HG03575 (cell line): Measurements from ENCODE around the gene ST6GALNAC1.

Experiments
- ATAC-seq: cut with Tn5 transposase; IDR thresholded peaks from one replicate; pipeline ENCODE4 v1.9.1; 2021; ENCODE audit not compliant: unreplicated experiment, insufficient number of reproducible peaks, low FRiP score; ENCODE audit errors: extremely low read depth

ST6GALNAC1 gene

GRCh38 chr17:76586741-76587487, 56.6 kb downstream of the ST6GALNAC1 start:
- ATAC-seq = no peak

DNA sequence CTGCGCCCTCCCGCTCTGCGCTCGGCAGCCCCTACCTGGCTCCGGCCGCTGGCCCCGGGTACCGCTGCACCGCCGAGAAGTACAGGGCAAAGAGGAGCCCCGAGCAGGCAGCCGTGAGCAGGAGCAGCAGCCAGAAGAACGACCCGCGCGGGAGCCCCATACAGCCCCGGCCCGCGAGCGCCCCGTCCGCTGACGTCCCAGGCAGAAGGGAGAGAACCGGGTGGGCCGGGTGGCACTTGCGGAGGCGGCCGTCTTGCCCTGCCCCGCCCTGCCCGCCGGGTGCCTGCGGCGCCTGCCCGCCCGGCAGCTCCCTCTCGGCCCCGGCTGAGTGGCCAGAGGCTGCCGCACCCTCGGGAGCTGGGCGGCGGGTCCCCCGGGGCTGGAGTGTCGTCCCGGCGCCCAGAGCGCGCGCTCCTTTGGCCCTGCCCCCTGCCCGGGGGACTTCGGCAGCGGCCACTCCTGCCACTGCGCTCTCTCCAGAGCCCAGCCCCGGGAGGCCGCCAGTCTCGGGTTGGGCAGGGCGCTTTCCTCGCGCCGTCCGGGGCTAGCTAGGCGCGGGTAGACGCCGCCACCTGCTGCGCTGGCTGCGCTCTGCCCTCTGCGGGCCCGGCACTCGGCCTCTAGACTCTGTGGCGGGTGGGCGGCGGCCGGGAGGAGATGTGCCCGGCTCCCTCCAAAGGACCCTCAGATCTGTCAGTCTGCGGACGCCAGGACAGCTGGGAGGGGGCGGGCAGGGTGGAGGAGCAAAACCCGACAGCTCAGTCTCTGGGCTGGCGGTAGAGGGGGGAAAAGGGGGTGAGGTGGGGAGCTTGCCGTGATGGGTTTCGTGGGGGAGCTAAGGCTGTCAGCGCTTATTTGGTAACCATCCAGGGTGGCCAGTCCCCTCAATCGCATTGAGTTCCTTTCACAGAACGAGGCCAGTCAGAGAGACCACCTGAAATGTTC, 57.6 kb downstream of the ST6GALNAC1 start, which contains the start of gene ST6GALNAC2:
ST6GALNAC2 (minus strand) TSS at position 212 of the 945 bp plus-strand sequence; CDS start at position 160, 52 bp downstream.
- no peak for ATAC-seq

GRCh38 chr17:76585033-76585648, 58.4 kb downstream of the ST6GALNAC1 start:
- no peak for ATAC-seq

GRCh38 chr17:76584427-76585032, 59.0 kb downstream of the ST6GALNAC1 start:
- no peak for ATAC-seq

DNA sequence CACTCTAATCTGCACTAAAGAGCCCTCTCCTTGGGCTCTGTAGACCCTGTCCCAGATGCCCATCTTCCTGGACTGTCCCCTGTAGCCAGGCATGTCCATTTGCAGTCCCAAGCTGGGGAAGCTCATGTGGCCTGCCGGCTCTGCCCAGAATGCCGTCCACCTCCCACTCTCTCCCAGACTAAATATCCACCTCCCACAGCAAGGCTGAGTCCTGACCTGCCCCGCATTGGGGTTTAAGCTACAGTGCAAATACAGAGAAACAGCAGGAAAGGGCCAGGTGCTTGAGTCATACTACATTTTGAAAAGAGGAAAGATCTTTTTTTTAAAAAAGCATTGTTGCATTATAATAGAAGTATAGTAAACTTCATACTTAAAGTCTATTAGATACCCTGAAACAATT, 60.9 kb downstream of the ST6GALNAC1 start:
- ATAC-seq = no peak

- ATAC-seq = no peak
Observed at GRCh38 chr17:76581515-76581914, 62.0 kb downstream of the ST6GALNAC1 start.

DNA sequence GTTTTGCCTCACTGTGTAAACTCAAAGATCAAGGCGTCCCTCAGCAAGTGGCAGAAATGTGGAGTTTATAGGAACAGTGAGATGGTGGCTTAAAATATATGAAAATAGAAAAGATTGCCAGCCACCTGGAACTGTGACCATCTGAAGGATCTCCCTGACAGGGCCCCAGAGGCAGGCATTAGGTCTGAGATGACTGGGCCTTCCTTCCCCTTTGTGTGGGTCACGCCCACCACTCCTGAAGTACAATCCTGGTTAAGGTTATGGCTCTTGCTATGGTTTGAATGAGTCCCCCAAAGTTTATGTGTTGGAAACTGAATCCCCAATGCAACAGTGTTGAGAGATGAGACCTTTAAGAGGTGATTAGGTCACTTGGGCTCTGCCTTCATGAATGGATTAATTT, 64.3 kb downstream of the ST6GALNAC1 start:
- ATAC-seq = no peak

DNA sequence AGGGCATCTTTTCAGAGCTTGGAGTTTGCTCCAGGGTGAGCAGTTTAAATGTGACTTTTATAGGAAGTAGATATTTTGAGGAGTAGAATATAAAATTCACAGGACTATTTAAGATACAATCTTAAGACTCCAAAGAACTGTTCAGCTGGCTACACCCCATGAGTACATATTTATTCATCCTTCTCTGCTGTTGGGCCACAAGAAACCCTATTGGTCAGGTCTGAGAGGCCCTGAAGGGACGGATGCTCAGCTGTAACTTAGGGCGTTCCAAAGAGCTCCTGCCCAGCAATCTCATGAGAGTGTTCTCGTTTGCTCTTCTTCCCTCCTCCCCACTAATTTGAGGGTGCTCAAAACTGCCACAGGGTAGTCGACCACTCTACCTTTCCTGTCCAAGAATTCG, 65.2 kb downstream of the ST6GALNAC1 start:
- no peak for ATAC-seq

DNA sequence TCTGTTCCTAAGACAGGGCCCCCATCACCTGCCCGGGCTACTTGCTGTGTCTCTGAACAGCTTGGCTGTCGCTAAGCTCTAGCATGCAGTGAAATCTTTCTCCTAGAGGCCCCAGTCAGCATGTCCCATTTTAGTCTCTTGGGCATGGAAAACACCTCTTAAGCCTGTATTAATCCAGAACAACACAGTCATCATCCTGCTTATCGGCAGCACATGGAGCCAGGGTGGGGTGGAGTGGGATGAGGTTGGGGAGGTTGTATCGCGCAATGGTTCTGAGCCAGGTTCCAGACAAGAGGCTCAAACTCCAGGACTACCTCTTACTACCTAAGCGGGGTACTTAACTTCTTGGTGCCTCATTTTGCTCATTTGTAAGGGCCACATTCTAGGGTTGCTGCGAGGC, 65.7 kb downstream of the ST6GALNAC1 start:
- no peak for ATAC-seq

- ATAC-seq = no peak
Observed at GRCh38 chr17:76576189-76576588, 67.4 kb downstream of the ST6GALNAC1 start.

GRCh38 chr17:76575570-76575969, 68.0 kb downstream of the ST6GALNAC1 start:
- ATAC-seq = no peak
